Breast epithelium (tissue), 3 donors: Measurements from ENCODE around the gene TEKTIP1.

ENCODE experiments used
- POLR2A ChIP-seq: fragments of 450-650 bp; IDR thresholded peaks from one replicate; pipeline ENCODE4 v1.6.1; 2016; ENCODE audit warnings: antibody characterized with exemption, mild to moderate bottlenecking, moderate library complexity
- POLR2AphosphoS5 ChIP-seq, 3 donors: sonication (generic); formaldehyde crosslinking; IDR thresholded peaks; one replicate each; pipeline ENCODE4 v1.6.1; 2017; ENCODE audit warnings: antibody characterized with exemption in 3 of 3
- TF ChIP-seq, protein P1 (sequence below), 3 donors: fragments of 450-650 bp; IDR thresholded peaks; one replicate each; pipeline ENCODE4 v1.5.1; 2016 to 2017; ENCODE audit warnings: antibody characterized with exemption in 3 of 3, mild to moderate bottlenecking in 3 of 3, moderate library complexity in 3 of 3

DNA sequence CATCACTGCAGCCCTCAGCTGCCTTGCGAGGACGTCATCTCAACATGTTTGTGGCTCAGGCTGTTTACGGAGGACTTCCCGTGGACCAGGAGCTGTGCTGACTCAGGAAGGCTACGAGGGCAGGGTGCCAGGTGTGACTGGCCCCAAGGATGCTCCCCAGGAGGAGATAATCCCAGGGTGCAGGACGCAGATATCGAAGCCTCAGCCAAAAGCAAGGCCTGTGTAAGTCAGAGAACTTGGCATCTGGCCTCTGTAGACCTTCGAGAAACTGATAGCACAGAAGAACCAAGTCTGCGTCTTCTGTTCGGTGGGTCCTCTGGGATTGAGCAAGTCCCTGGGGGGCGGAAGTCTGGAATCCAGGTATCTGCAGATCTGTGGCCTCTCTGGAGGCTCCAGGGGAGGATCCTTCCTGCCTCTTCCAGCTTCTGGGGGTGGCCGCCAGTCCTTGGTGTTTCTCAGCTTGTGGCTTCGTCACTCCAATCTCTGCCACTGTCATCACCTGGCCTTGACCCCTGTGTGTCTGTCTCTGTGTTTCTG is 35.9 kb upstream of the TEKTIP1 start:
- TF ChIP-seq, protein P1, sequence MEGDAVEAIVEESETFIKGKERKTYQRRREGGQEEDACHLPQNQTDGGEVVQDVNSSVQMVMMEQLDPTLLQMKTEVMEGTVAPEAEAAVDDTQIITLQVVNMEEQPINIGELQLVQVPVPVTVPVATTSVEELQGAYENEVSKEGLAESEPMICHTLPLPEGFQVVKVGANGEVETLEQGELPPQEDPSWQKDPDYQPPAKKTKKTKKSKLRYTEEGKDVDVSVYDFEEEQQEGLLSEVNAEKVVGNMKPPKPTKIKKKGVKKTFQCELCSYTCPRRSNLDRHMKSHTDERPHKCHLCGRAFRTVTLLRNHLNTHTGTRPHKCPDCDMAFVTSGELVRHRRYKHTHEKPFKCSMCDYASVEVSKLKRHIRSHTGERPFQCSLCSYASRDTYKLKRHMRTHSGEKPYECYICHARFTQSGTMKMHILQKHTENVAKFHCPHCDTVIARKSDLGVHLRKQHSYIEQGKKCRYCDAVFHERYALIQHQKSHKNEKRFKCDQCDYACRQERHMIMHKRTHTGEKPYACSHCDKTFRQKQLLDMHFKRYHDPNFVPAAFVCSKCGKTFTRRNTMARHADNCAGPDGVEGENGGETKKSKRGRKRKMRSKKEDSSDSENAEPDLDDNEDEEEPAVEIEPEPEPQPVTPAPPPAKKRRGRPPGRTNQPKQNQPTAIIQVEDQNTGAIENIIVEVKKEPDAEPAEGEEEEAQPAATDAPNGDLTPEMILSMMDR (IDR thresholded peaks at IDR 0.05), result no peak
- TF ChIP-seq POLR2A (no peak), POLR2AphosphoS5 (IDR thresholded peaks at IDR 0.05) (no peak)
